Right lobe of liver (tissue), 6 donors: ENCODE data around the gene GLT1D1. TPM values are rescaled to one million over a fixed set of nuclear protein-coding genes. Genes with fewer than 3 reads are reported as not detected.

ENCODE experiments used
- ATAC-seq, 4 donors: fragments of 200-7000 bp; cut with Tn5 transposase; one replicate each; pipeline ENCODE4 v1.9.1; 2020; ENCODE audit warnings: mild to moderate bottlenecking in 4 of 4, moderate library complexity in 4 of 4
- DNase-seq, 3 donors: peaks; one replicate each; pipeline ENCODE4 v3.0.0-alpha.2; 2020
- H3K27ac ChIP-seq, 3 donors: fragments of 200-600 bp; one replicate each; pipeline ENCODE4 v1.8.0; 2022
- H3K27me3 ChIP-seq, 2 donors: fragments of 200-600 bp; one replicate each; pipeline ENCODE4 v1.8.0; 2022
- H3K36me3 ChIP-seq, 4 donors: fragments of 200-600 bp; sonication (generic) in 1 of 4; one replicate each; pipeline versions ENCODE4 v1.5.1 to v1.8.0; 2017 to 2022; ENCODE audit warnings: control low read depth in 1 of 4
- H3K4me1 ChIP-seq, 4 donors: fragments of 200-600 bp; sonication (generic) in 1 of 4; one replicate each; pipeline versions ENCODE4 v1.5.1 to v1.8.0; 2017 to 2022; ENCODE audit warnings: control low read depth in 1 of 4
- H3K4me3 ChIP-seq, 3 donors: fragments of 200-600 bp; one replicate each; pipeline ENCODE4 v1.8.0; 2022
- H3K9me3 ChIP-seq, 4 donors: fragments of 200-600 bp; sonication (generic) in 1 of 4; one replicate each; pipeline versions ENCODE4 v1.5.1 to v1.8.0; 2017 to 2022; ENCODE audit warnings: control low read depth in 1 of 4
- POLR2A ChIP-seq: fragments of 450-650 bp; IDR thresholded peaks from one replicate; pipeline ENCODE4 v1.6.1; 2017; ENCODE audit warnings: antibody characterized with exemption, mild to moderate bottlenecking
- WGBS: methylation state at CpG from one replicate; pipeline ENCODE4 v1.1.6; 2018; ENCODE audit warnings: low coverage, low lambda C conversion rate; ENCODE audit not compliant: insufficient coverage; ENCODE audit errors: missing lambda C conversion rate; 5-methylcytosine and 5-hydroxymethylcytosine counted together
- intact Hi-C, 2 donors: fragments of 100-400 bp; cut with DNase I; formaldehyde crosslinking; loops; one replicate each; pipeline versions ENCODE4 v1.11.2 to v1.14.1; 2022
- total RNA-seq, 6 experiments: library from RNA; depleted of rRNA in 2 of 6; stranded (reverse); fragments of >200 nt in 2 of 6; fragmentation: NEBNext Ultra II Directional in 3 of 6; extraction: Animal tissue kit (Norgen Biotek cat#: 25700) in 3 of 6; gene quantifications; one replicate each; pipeline versions ENCODE4 v1.1.0 to v1.2.4, GENCODE V29; 2016 to 2023
- TF ChIP-seq, protein P1 (sequence below), 4 donors: fragments of 200-600 bp in 3 of 4; fragments of 450-650 bp in 1 of 4; IDR thresholded peaks; one replicate each; pipeline versions ENCODE4 v1.5.1 to v1.8.0; 2016 to 2022; ENCODE audit warnings: antibody characterized with exemption in 4 of 4, mild to moderate bottlenecking in 2 of 4
- donor health status: DM: no; HTN: yes; CAD: no.
- donor health status: DM: no; HTN: no; CAD: no.
- donor health status: DM: no; HTN: no; CAD: no.
- donor health status: DM: no; HTN: yes; CAD: no.
- donor health status: DM: no; HTN: yes; CAD: no.

Gene GLT1D1
- total RNA-seq, 6 experiments from 2014 or later: 14.9 to 21.9 (median 20.2) TPM

DNA sequence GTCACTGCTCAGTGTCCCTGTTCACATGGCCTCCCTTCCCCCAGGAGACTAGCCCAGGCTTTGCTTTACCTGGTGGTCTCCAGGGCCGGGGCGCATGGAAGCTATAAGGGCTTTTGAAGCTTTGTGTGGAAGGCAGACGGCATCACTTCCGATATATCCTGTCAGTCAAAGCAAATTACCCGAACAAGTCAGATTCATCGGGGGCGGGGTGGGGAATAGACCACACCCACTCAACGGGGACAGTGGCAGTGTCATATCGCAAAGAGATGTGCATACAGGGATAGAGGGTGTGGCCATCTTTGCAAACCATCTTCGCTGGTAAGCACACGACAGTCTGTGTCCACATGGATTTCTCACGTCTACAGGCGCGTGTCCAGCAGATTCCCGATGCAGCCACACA lies 127.3 kb downstream of the GLT1D1 start:
- no peak for ATAC-seq
- 91% methylated on average over 13 of the region's 15 CpGs for WGBS
- Histone ChIP-seq H3K27me3 (no peaks in the 10 kb centered on the region), H3K4me1 (peaks cover 0 to 1% (median 0%) of the 10 kb centered on the region in 4 donors), H3K36me3 (no peaks in the 10 kb centered on the region), H3K27ac (no peak overlapping the region), H3K4me3 (no peak overlapping the region), H3K9me3 (no peaks in the 10 kb centered on the region)
- intact Hi-C loops: no loop called here
- no peak for DNase-seq
- no peak for TF ChIP-seq POLR2A
- TF ChIP-seq, protein P1, sequence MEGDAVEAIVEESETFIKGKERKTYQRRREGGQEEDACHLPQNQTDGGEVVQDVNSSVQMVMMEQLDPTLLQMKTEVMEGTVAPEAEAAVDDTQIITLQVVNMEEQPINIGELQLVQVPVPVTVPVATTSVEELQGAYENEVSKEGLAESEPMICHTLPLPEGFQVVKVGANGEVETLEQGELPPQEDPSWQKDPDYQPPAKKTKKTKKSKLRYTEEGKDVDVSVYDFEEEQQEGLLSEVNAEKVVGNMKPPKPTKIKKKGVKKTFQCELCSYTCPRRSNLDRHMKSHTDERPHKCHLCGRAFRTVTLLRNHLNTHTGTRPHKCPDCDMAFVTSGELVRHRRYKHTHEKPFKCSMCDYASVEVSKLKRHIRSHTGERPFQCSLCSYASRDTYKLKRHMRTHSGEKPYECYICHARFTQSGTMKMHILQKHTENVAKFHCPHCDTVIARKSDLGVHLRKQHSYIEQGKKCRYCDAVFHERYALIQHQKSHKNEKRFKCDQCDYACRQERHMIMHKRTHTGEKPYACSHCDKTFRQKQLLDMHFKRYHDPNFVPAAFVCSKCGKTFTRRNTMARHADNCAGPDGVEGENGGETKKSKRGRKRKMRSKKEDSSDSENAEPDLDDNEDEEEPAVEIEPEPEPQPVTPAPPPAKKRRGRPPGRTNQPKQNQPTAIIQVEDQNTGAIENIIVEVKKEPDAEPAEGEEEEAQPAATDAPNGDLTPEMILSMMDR (IDR thresholded peaks at IDR 0.05): no peak

DNA sequence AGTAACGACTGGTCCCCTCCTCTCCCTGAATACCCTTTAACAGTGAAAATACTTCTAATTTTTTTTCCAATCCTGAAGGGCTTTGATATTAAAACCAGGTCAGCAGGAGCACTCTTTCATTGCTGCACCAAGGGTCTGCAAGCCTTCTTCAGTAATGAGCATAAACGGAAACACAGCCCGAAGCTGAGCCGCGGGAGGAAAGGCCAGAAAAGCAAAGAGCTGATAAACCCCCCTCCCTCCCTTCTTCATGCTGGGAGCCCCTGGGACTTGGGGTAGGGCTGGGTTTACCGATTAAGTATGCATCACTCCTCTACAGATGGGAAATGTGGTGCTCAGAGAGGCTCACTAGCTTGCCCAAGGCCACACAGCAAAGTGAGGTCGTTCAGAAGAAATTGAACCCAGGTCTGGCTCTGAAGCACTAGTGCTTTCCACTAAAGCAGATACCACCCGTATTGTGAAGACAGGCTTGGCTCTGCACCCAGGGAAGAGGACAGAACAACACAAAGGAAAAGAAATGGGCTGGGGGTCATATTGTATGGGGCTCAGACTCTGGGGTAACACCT lies 128.8 kb downstream of the GLT1D1 start:
- intact Hi-C loops: no loop called here
- H3K36me3 ChIP-seq: no peaks in the 10 kb centered on the region
- TF ChIP-seq, protein P1 (IDR thresholded peaks at IDR 0.05): no peak
- TF ChIP-seq POLR2A: no peak
- ATAC-seq: no peak
- DNase-seq: no peak
- H3K27me3 ChIP-seq: no peaks in the 10 kb centered on the region
- no peak overlapping the region for H3K27ac ChIP-seq
- no peaks in the 10 kb centered on the region for H3K9me3 ChIP-seq
- 43% methylated on average over 7 of the region's 8 CpGs for WGBS
- no peaks in the 10 kb centered on the region for H3K4me1 ChIP-seq
- no peak overlapping the region for H3K4me3 ChIP-seq

DNA sequence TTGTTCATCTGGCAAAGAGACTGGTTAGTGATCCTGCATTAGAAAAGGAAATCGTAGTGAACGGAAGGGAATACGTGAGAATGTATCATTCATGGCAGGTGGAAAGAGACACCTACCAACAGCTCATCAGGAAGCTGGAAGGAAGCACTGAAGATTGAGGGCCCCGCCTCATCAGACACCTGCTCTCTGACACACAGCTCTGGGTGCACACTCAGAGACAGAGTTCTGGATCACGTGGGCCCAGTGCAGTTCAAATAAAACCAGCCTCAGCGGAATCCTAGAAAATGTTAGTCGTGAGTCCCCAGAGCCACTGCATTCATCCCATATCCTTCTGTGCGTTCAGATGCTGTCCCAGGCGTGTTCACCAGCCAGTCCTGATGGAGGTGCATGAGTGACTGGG lies 129.7 kb downstream of the GLT1D1 start:
- Histone ChIP-seq H3K27me3 (no peaks in the 10 kb centered on the region), H3K27ac (no peak overlapping the region), H3K4me1 (no peaks in the 10 kb centered on the region), H3K9me3 (no peaks in the 10 kb centered on the region), H3K4me3 (no peak overlapping the region), H3K36me3 (no peaks in the 10 kb centered on the region)
- DNase-seq (no peak), ATAC-seq (no peak)
- 75% methylated on average over 8 of the region's 9 CpGs for WGBS
- intact Hi-C loops: no loop called here
- TF ChIP-seq POLR2A: no peak
- TF ChIP-seq, protein P1 (IDR thresholded peaks at IDR 0.05): no peak

DNA sequence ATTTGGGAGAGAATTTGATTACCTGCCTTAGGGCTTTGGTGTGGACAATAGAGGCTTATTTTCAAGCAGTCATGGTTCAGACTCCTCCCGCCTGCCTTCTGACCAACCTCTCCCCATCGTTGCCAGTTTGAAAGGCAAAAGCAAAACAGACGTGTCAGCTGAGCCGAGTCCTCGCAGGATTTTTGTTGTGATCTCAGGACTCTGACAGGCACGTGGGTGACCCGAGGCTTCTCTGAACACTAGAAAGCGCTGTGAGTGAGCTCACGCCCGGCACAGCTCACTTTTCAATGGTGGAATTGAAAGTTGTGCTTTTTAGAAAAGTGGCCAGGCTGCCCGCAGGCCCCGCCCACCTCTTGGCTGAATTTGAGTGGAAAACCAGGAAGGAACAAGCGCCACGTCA lies 130.1 kb downstream of the GLT1D1 start:
- Histone ChIP-seq H3K4me3 (no peak overlapping the region), H3K27ac (no peak overlapping the region), H3K27me3 (no peaks in the 10 kb centered on the region), H3K9me3 (no peaks in the 10 kb centered on the region), H3K4me1 (no peaks in the 10 kb centered on the region), H3K36me3 (no peaks in the 10 kb centered on the region)
- WGBS: 88% methylated on average over 5 of the region's 14 CpGs
- ATAC-seq (no peak), DNase-seq (no peak)
- TF ChIP-seq, protein P1 (IDR thresholded peaks at IDR 0.05): no peak
- TF ChIP-seq POLR2A: no peak
- intact Hi-C loops: no loop called here

DNA sequence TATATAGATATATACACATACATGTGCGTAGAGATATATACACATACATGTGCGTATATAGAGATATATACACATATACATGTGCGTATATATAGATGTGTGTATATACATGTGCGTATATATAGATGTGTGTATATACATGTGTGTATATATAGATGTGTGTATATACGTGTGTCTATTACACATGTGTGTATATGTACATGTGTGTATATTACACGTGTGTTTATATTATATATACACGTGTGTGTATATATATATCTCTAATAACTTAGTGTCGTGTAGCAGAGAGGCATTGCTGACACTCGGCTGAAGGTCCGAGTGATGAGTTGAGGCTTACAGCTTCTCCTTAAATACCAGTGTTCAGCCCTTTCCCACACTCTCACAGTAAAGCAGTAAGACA lies 133.7 kb downstream of the GLT1D1 start:
- no peak for TF ChIP-seq POLR2A
- TF ChIP-seq, protein P1 (IDR thresholded peaks at IDR 0.05): no peak
- Histone ChIP-seq H3K4me1 (no peaks in the 10 kb centered on the region), H3K27me3 (no peaks in the 10 kb centered on the region), H3K36me3 (no peaks in the 10 kb centered on the region), H3K27ac (no peak overlapping the region), H3K9me3 (peaks cover 0 to 3% (median 0%) of the 10 kb centered on the region in 4 donors), H3K4me3 (no peak overlapping the region)
- 78% methylated on average over 10 of the region's 10 CpGs for WGBS
- ATAC-seq (no peak), DNase-seq (no peak)
- intact Hi-C loops: no loop called here
